Activated CD4-positive, alpha-beta memory T cell treated with anti-CD3 and anti-CD28 coated beads, Interleukin-2, amount 10 ng/mL, durations not matched to agents 7 days and 5 days (primary cell): Measurements from ENCODE around the gene DEDD2. TPM values are rescaled to one million over a fixed set of nuclear protein-coding genes. Genes with fewer than 3 reads are reported as not detected.

Source experiments
- CTCF ChIA-PET: fragments of 350-600 bp; sonication (Branson Sonifier 250); formaldehyde crosslinking; loops from one replicate; lab custom pipeline; 2021; ENCODE audit warnings: antibody characterized with exemption, inconsistent platforms; lab: Charles Lee
- POLR2A ChIA-PET: fragments of 350-600 bp; sonication (Branson Sonifier 250); formaldehyde crosslinking; loops from one replicate; lab custom pipeline; 2021; ENCODE audit warnings: antibody characterized with exemption; lab: Charles Lee
- DNase-seq: peaks from one replicate; pipeline ENCODE4 v3.0.0-alpha.2; 2020
- H3K27ac Mint-ChIP-seq: one replicate; pipeline ENCODE4 v1.8.0; 2021; ENCODE audit warnings: mild to moderate bottlenecking, mixed read lengths
- H3K27me3 Mint-ChIP-seq: one replicate; pipeline ENCODE4 v1.8.0; 2021; ENCODE audit warnings: mixed read lengths
- H3K36me3 Mint-ChIP-seq: one replicate; pipeline ENCODE4 v1.8.0; 2021; ENCODE audit warnings: low read depth, mixed read lengths
- H3K4me1 Mint-ChIP-seq: one replicate; pipeline ENCODE4 v1.8.0; 2021; ENCODE audit warnings: mixed read lengths
- H3K4me3 Mint-ChIP-seq: one replicate; pipeline ENCODE4 v1.8.0; 2021; ENCODE audit warnings: mild to moderate bottlenecking, mixed read lengths
- H3K9me3 Mint-ChIP-seq: one replicate; pipeline ENCODE4 v1.8.0; 2021; ENCODE audit warnings: mixed read lengths
- total RNA-seq, 2 experiments: library from RNA; stranded (reverse); gene quantifications; one replicate each; pipeline ENCODE4 v1.2.3, GENCODE V29; 2021

The DEDD2 gene
- total RNA-seq, 2 experiments from 2014 or later, result 54.1 to 59.8 TPM

GRCh38 chr19:42170715-42171114 is 46.8 kb downstream of the DEDD2 start:
- no peak for DNase-seq
- Mint-ChIP-seq H3K36me3 (no peaks in the 10 kb centered on the region), H3K27ac (no peak overlapping the region), H3K27me3 (peaks cover 26% of the 10 kb centered on the region), H3K4me3 (no peak overlapping the region), H3K4me1 (peaks cover 10% of the 10 kb centered on the region), H3K9me3 (no peaks in the 10 kb centered on the region)
- CTCF ChIA-PET, result interaction anchor here (1.6 kb wide), 1 partner anchor 10 kb away, joined by 4 read pairs; no protein-coding TSS in a partner anchor
- POLR2A ChIA-PET, result no interaction called here

DNA sequence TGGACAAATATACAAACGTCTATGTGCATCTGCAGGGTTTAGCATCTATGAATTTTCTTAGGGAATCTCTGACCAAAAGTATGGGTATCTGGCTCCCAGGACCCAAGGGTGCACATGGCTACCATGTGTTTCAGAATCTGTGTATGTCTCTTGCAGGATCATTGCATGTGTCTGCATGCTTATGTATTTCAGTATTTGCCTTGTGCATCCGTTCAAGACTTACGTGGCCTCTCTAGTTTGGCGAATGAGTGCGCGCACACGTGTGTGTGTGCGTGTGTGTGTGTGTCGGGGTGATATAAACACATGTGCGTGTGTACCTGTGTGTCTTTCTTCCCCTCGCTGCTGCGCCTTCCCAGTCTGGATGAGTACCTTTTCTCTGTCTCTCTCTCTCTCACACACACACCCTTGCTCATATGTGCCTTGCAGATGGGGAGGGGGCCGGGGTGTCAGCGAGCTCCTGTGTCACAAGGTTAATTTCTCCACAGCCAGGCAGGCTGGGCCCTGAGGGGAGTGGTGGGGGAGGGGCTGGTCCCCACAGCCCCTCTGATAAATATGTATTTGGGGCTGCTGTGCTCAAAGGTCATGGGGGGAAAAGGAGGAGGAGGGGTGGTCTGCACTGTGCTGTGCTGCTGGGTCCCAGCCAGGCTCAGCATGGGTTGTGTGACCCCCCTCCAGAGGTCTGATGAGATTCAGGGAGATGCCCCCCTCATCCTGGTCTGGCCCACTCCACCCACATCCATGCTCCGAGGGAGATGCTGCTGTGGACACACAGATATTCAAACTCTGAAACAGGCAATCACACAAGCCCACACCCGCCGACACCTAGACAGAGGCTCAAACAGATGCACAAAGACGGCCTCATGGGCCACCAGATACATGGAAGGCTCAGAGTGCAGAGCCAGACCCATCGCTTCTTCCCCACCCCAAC is 47.7 kb downstream of the DEDD2 start:
- Mint-ChIP-seq H3K4me1 (peaks cover 1% of the 10 kb centered on the region), H3K4me3 (no peak overlapping the region), H3K36me3 (no peaks in the 10 kb centered on the region), H3K27me3 (peaks cover 17% of the 10 kb centered on the region), H3K9me3 (no peaks in the 10 kb centered on the region), H3K27ac (no peak overlapping the region)
- POLR2A ChIA-PET, result no interaction called here
- CTCF ChIA-PET, result interaction anchor here (1.2 to 1.6 kb wide), 2 partner anchors 11 to 15 kb away, joined by 3 to 4 read pairs; no protein-coding TSS in a partner anchor
- no peak for DNase-seq

GRCh38 chr19:42168206-42168605 is 49.3 kb downstream of the DEDD2 start:
- no peaks in the 10 kb centered on the region for H3K9me3 Mint-ChIP-seq
- H3K27me3 Mint-ChIP-seq, result peaks cover 3% of the 10 kb centered on the region
- H3K4me1 Mint-ChIP-seq, result peaks cover 1% of the 10 kb centered on the region
- no peak for DNase-seq
- H3K4me3 Mint-ChIP-seq, result no peak overlapping the region
- POLR2A ChIA-PET, result no interaction called here
- H3K27ac Mint-ChIP-seq, result no peak overlapping the region
- no peaks in the 10 kb centered on the region for H3K36me3 Mint-ChIP-seq
- CTCF ChIA-PET, result interaction anchor here (1.2 kb wide), 1 partner anchor 17 kb away, joined by 3 read pairs; no protein-coding TSS in a partner anchor

DNA sequence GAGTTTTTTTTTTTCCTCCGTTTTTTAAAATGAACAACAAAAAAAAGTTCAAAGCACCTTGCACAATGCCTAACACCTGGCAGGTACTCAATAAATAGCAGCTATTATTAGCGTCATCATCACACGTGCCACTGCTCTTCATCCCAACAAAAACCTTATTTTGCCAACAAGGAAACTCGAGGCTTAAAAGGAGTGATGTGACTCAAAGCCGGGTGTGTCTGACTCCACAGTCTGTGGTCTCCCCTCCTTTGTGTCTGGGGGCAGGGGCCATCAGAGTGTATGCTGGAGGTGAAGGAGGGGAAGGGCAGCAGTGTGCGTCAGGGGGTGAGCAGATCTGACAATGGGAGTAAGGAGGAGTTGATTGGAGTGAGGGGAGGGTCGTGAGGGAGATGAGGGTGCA is 51.2 kb downstream of the DEDD2 start:
- POLR2A ChIA-PET, result interaction anchor here (0.9 kb wide), 1 partner anchor 9 kb away, joined by 3 read pairs; no protein-coding TSS in a partner anchor
- H3K27me3 Mint-ChIP-seq, result peaks cover 6% of the 10 kb centered on the region

DNA sequence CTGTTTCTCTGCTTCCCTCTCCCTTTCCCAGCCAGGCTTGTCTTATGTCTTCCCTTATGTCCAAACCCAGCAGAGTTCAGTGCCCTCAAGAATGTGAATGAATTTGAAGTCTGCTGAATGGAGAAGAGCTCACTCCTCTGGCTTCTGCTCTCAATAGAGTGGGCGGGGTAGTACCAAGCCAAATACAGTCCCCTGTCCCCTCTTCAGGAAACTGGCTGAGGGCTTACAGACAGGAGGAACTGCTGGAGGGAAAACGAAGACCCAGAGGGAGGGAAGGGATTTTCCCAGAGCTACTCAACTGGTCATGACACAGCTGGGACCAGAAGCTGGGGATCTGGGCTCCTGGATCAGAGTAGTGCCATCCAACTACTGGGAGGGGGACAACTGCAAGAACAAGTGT is 52.3 kb downstream of the DEDD2 start:
- H3K36me3 Mint-ChIP-seq, result no peaks in the 10 kb centered on the region
- CTCF ChIA-PET, result interaction anchor here (1.7 to 2.0 kb wide), 2 partner anchors 11 to 30 kb away, joined by 5 to 10 read pairs; no protein-coding TSS in a partner anchor
- peaks cover 11% of the 10 kb centered on the region for H3K27me3 Mint-ChIP-seq
- no peak overlapping the region for H3K4me3 Mint-ChIP-seq
- peaks cover 1% of the 10 kb centered on the region for H3K4me1 Mint-ChIP-seq
- H3K9me3 Mint-ChIP-seq, result no peaks in the 10 kb centered on the region
- POLR2A ChIA-PET, result interaction anchor here (0.9 kb wide), 1 partner anchor 10 kb away, joined by 3 read pairs; no protein-coding TSS in a partner anchor
- DNase-seq, result no peak
- H3K27ac Mint-ChIP-seq, result no peak overlapping the region

More for the DNA sequence above, 51.2 kb downstream of the DEDD2 start:
- Mint-ChIP-seq H3K9me3 (no peaks in the 10 kb centered on the region), H3K36me3 (no peaks in the 10 kb centered on the region), H3K27ac (no peak overlapping the region), H3K4me1 (peaks cover 1% of the 10 kb centered on the region), H3K4me3 (no peak overlapping the region)
- CTCF ChIA-PET, result interaction anchor here (1.7 kb wide), 1 partner anchor 10 kb away, joined by 10 read pairs; no protein-coding TSS in a partner anchor
- no peak for DNase-seq

- H3K36me3 Mint-ChIP-seq, result no peaks in the 10 kb centered on the region
- ChIA-PET CTCF (no interaction called here), POLR2A (no interaction called here)
- H3K4me1 Mint-ChIP-seq, result peaks cover 1% of the 10 kb centered on the region
- H3K9me3 Mint-ChIP-seq, result no peaks in the 10 kb centered on the region
- H3K27me3 Mint-ChIP-seq, result peaks cover 11% of the 10 kb centered on the region
- DNase-seq, result no peak
- H3K27ac Mint-ChIP-seq, result no peak overlapping the region
- no peak overlapping the region for H3K4me3 Mint-ChIP-seq
These were observed 55.7 kb downstream of the DEDD2 start for GRCh38 chr19:42161616-42162263.

DNA sequence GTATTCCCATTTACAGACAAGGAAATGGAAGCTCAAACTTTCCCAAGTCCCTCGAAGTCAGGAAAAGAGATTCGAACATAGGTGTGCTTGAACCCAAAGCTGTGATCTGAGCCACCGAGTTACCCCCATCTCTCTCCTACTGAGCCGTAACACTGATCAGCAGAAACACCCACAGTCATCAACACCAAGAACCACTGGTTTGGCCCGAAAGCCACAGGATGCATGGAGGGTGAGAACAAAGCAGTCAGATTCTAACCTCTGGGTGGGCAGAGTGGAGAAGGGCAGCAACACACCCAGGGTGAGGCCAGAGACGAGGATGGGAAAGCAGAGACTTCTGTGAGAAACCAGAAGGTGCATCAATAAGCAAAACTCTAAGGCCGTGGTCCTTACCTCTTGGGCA is 57.5 kb downstream of the DEDD2 start:
- ChIA-PET CTCF (interaction anchor here (2.4 kb wide), 1 partner anchor 16 kb away, joined by 11 read pairs; no protein-coding TSS in a partner anchor), POLR2A (interaction anchor here (1.0 kb wide), 2 partner anchors 58 to 123 kb away, joined by 3 read pairs; partner anchors contain the start of gene DEDD2)
- H3K4me3 Mint-ChIP-seq, result no peak overlapping the region
- no peak for DNase-seq
- H3K27ac Mint-ChIP-seq, result no peak overlapping the region
- peaks cover 4% of the 10 kb centered on the region for H3K4me1 Mint-ChIP-seq
- no peaks in the 10 kb centered on the region for H3K36me3 Mint-ChIP-seq
- H3K9me3 Mint-ChIP-seq, result no peaks in the 10 kb centered on the region
- peaks cover 8% of the 10 kb centered on the region for H3K27me3 Mint-ChIP-seq

DNA sequence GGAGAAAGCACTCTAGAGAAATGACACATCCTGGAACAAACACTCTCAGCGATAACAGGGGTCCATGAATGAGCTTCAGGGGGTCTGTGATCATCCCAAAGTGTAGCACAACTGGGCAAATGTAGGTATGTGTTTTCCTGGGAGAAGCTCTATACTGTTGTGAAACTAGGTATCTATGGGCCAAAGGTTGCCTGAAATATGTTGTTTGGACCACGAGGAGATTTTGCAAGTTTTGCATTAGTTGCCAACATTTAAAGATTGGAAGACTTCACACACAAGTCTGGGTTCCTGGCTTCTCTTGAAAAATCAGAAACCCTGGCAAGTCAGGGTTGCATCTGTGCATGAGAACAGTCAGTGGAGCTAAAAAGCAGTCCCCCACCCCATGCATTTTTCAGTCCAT is 58.6 kb downstream of the DEDD2 start:
- POLR2A ChIA-PET, result interaction anchor here (1.0 kb wide), 1 partner anchor 125 kb away, joined by 3 read pairs; no protein-coding TSS in a partner anchor
- CTCF ChIA-PET, result interaction anchor here (2.4 kb wide), 1 partner anchor 17 kb away, joined by 11 read pairs; no protein-coding TSS in a partner anchor
- H3K27ac Mint-ChIP-seq, result no peak overlapping the region
- no peak for DNase-seq
- H3K9me3 Mint-ChIP-seq, result no peaks in the 10 kb centered on the region
- H3K27me3 Mint-ChIP-seq, result peaks cover 13% of the 10 kb centered on the region
- no peaks in the 10 kb centered on the region for H3K36me3 Mint-ChIP-seq
- H3K4me1 Mint-ChIP-seq, result peaks cover 13% of the 10 kb centered on the region
- H3K4me3 Mint-ChIP-seq, result no peak overlapping the region

DNA sequence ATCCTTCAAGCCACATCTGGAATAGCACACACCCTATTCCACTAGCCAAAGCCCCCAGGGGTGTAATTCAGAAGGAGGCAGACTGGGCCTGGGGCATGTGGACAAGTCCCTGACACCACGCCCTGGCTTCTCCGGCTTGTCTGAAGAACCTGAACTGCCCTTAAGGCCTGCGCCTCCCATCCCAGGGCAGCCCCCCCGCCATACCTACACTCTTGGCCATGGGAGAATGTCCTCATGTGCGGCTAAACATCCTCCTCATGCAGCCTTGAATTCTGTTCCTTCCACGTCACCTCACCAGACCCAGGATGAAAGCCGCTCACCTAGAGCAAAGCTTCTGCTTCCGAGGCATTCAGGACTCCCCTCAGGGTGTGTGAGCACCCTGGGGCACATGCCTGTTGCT is 60.9 kb downstream of the DEDD2 start:
- Mint-ChIP-seq H3K9me3 (no peaks in the 10 kb centered on the region), H3K27ac (no peak overlapping the region), H3K27me3 (peaks cover 13% of the 10 kb centered on the region), H3K4me3 (no peak overlapping the region), H3K36me3 (no peaks in the 10 kb centered on the region), H3K4me1 (peaks cover 15% of the 10 kb centered on the region)
- POLR2A ChIA-PET, result no interaction called here
- CTCF ChIA-PET, result no interaction called here
- DNase-seq, result no peak

DNA sequence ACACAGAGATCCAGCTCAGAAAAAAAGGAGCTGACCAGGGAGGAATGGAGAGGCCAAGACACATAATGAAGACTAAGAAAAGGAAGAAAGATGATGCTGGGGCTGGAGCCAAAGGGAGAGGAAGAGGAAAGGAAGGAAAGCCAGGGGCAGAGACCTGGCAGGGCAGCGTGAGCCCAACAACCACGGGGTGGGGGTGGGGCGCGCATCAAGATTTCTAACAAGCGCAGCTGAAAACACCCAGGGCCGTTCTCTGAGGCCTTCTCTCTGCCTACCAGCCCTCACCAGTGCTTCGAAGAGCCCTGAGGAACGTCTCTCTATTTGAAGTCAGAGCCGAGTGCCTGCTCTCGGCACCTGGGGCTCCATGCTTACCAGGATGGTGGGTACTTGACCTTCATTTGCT is 61.7 kb downstream of the DEDD2 start:
- Mint-ChIP-seq H3K27me3 (peaks cover 11% of the 10 kb centered on the region), H3K27ac (no peak overlapping the region), H3K4me3 (no peak overlapping the region), H3K4me1 (peaks cover 15% of the 10 kb centered on the region), H3K36me3 (no peaks in the 10 kb centered on the region), H3K9me3 (no peaks in the 10 kb centered on the region)
- ChIA-PET POLR2A (no interaction called here), CTCF (interaction anchor here (0.6 to 0.8 kb wide), 2 partner anchors 32 kb away, joined by 3 to 5 read pairs; no protein-coding TSS in a partner anchor)
- DNase-seq, result no peak

- Mint-ChIP-seq H3K9me3 (no peaks in the 10 kb centered on the region), H3K27ac (no peak overlapping the region), H3K4me1 (peaks cover 15% of the 10 kb centered on the region), H3K27me3 (peaks cover 10% of the 10 kb centered on the region), H3K36me3 (no peaks in the 10 kb centered on the region), H3K4me3 (no peak overlapping the region)
- POLR2A ChIA-PET, result no interaction called here
- CTCF ChIA-PET, result interaction anchor here (0.8 kb wide), 1 partner anchor 31 kb away, joined by 3 read pairs; no protein-coding TSS in a partner anchor
- no peak for DNase-seq
These were observed 62.8 kb downstream of the DEDD2 start for GRCh38 chr19:42154471-42155323.
